ENCODE data around the gene URGCP.

DNA sequence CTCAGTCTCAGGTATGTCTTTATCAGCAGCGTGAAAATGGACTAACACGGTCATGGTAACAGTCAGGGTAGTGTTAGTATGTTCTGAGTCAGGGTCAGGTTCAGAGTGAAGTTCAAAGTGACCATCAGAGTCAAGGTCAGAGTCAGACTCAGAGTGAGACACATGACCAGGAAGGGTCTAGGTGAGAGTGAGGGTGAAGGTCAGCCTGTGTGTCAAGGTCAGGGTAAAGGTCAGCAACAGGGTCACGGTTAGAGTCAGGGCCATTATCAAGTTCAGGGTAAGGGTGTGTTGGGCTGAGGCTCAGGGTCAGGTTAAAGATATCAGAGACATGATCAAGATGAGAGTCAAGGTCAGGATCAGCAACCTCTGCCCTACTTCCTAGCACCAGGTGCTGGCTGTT is 41.1 kb downstream of the URGCP start:
- TF ChIP-seq, protein P1, sequence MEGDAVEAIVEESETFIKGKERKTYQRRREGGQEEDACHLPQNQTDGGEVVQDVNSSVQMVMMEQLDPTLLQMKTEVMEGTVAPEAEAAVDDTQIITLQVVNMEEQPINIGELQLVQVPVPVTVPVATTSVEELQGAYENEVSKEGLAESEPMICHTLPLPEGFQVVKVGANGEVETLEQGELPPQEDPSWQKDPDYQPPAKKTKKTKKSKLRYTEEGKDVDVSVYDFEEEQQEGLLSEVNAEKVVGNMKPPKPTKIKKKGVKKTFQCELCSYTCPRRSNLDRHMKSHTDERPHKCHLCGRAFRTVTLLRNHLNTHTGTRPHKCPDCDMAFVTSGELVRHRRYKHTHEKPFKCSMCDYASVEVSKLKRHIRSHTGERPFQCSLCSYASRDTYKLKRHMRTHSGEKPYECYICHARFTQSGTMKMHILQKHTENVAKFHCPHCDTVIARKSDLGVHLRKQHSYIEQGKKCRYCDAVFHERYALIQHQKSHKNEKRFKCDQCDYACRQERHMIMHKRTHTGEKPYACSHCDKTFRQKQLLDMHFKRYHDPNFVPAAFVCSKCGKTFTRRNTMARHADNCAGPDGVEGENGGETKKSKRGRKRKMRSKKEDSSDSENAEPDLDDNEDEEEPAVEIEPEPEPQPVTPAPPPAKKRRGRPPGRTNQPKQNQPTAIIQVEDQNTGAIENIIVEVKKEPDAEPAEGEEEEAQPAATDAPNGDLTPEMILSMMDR (IDR thresholded peaks at IDR 0.05 in 2 of 3, conservative IDR thresholded peaks at IDR 0.05 in 1 of 3; ENCODE audit: borderline replicate concordance in 1 of 3, insufficient read depth in 1 of 3, low read depth in 2 of 3, low read length in 2 of 3) = no peak
- no peak for TF ChIP-seq SRF (IDR thresholded peaks at IDR 0.05; ENCODE audit: low read depth)
- TF ChIP-seq POLR2AphosphoS5 (IDR thresholded peaks at IDR 0.05; ENCODE audit: low read depth, low read length) = no peak
- TF ChIP-seq CBX3 (IDR thresholded peaks at IDR 0.05; ENCODE audit: low read depth) = no peak
- no peak for TF ChIP-seq ELF1 (IDR thresholded peaks at IDR 0.05; ENCODE audit: borderline replicate concordance, low read depth)
- no peak for TF ChIP-seq SIN3A (IDR thresholded peaks at IDR 0.05; ENCODE audit: low read depth)
- TF ChIP-seq YY1 (IDR thresholded peaks at IDR 0.05; ENCODE audit: extremely low read depth, insufficient replicate concordance, low read depth, low read length) = no peak
- TF ChIP-seq ZNF274 (IDR thresholded peaks at IDR 0.05; ENCODE audit: low read depth, low read length) = no peak
- no peak for TF ChIP-seq FOSL1 (IDR thresholded peaks at IDR 0.05; ENCODE audit: low read depth)

Measured in HCT116 (cell line).